Muscle of leg (tissue), 11 donors: ENCODE data around the gene SLC3A2. TPM values are rescaled to one million over a fixed set of nuclear protein-coding genes. Genes with fewer than 3 reads are reported as not detected.
"Not testable (repeated sequence)": the region's sequence is repeated elsewhere in the genome, so short reads cannot be mapped to it uniquely, and the experiment has no call there.

Experiments
- DNase-seq: peaks from one replicate; pipeline ENCODE4 v3.0.0; 2013
- H3K27ac ChIP-seq: one replicate; pipeline ENCODE4 v1.5.1; 2013; ENCODE audit warnings: mild to moderate bottlenecking, low read length, control low read depth
- H3K27me3 ChIP-seq: one replicate; pipeline ENCODE4 v1.6.1; 2013; ENCODE audit warnings: low read length; ENCODE audit not compliant: control insufficient read depth, insufficient read depth
- H3K36me3 ChIP-seq: one replicate; pipeline ENCODE4 v1.6.1; 2013; ENCODE audit warnings: low read length; ENCODE audit not compliant: control insufficient read depth, insufficient read depth
- H3K4me1 ChIP-seq: one replicate; pipeline ENCODE4 v1.6.1; 2013; ENCODE audit warnings: low read length; ENCODE audit not compliant: control insufficient read depth, insufficient read depth
- H3K4me3 ChIP-seq: one replicate; pipeline ENCODE4 v1.5.1; 2013; ENCODE audit warnings: low read length, control low read depth
- H3K9me3 ChIP-seq: replicated peaks from 2 replicates; pipeline ENCODE4 v1.6.1; 2013; ENCODE audit warnings: low read depth, low read length; ENCODE audit not compliant: control insufficient read depth
- WGBS: methylation state at CpG from one replicate; pipeline ENCODE4 v1.1.5; 2013; ENCODE audit warnings: missing lambda C conversion rate; ENCODE audit not compliant: insufficient coverage; 5-methylcytosine and 5-hydroxymethylcytosine counted together
- polyA plus RNA-seq, 8 donors: library from polyadenylated mRNA; unstranded; fragments of 120-200 nt; gene quantifications; one replicate each; pipeline versions ENCODE4 v1.2.1 to v1.2.3, GENCODE V29; 2013; ENCODE audit warnings: inconsistent platforms in 1 of 8, low replicate concordance in 1 of 8; ENCODE audit not compliant: insufficient read length in 8 of 8, insufficient read depth in 1 of 8
- total RNA-seq: library from RNA; stranded (reverse); fragments of 120-200 nt; gene quantifications from one replicate; pipeline ENCODE4 v1.2.4, GENCODE V29; 2013

Gene SLC3A2
- total and polyA plus RNA-seq, 9 donors = 38.1 to 55.4 (median 43.0) TPM

GRCh38 chr11:62858201-62858600 is 22.5 kb upstream of the SLC3A2 start:
- Histone ChIP-seq H3K4me1 (peaks cover 14% of the 10 kb centered on the region), H3K4me3 (no peak overlapping the region), H3K9me3 (no peaks in the 10 kb centered on the region), H3K27me3 (no peaks in the 10 kb centered on the region), H3K36me3 (peaks cover 15% of the 10 kb centered on the region), H3K27ac (no peak overlapping the region)
- DNase-seq = no peak
- 51% methylated on average over 6 of the region's 7 CpGs for WGBS

DNA sequence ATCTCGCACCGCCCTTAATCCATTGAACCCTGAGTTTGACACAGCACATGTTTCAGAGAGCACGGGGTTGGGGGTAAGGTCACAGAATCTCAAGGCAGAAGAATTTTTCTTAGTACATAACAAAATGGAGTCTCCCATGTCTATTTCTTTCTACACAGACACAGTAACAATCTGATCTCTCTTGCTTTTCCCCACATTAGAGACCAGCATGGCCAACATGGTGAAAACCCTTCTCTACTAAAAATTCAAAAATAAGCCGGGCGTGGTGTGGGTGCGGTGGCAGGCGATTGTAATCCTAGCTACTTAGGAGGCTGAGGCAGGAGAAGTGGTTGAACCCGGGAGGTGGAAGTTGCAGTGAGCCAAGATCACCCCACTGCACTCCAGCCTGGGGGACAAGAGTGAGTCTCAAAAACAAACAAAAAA is 21.4 kb upstream of the SLC3A2 start:
- not testable (repeated sequence) for H3K4me1 ChIP-seq, H3K36me3 ChIP-seq, H3K27ac ChIP-seq, H3K27me3 ChIP-seq, H3K9me3 ChIP-seq, H3K4me3 ChIP-seq, DNase-seq
- WGBS = no CpG with 5 or more reads among the region's 8 CpGs

DNA sequence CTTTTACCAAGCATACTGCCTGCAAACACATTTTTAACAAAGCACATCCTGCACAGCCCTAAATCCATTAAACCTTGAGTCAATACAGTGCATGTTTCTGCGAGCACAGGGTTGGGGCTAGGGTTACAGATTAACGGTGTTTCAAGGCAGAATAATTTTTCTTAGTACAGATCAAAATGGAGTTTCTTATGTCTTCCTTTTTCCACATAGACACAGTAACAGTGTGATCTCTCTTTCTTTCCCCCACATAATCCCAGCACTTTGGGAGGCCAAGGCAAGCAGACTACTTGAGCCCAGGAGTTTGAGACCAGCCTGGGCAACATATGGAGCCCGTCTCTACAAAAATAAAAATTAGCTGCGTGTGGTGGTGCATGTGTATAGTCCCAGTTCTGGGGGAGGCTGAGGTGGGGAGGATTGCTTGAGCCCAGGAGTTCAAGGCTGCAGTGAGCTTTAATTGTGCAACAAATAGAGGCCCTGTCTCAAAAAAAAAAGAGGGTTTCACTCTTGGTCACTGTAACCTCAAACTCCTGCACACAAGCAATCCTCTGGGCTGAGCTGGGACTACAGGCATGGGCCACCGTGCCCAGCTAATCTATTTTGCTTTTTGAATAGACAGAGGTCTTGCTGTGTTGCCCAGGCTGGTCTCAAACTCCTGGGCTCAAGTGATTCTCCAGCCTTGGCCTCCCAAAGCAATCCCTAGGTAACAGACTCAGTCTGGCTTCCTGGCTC is 19.7 kb upstream of the SLC3A2 start:
- Histone ChIP-seq H3K9me3 (no peaks in the 10 kb centered on the region), H3K36me3 (no peaks in the 10 kb centered on the region), H3K27me3 (no peaks in the 10 kb centered on the region), H3K4me1 (peaks cover 6% of the 10 kb centered on the region), H3K27ac (no peak overlapping the region), H3K4me3 (no peak overlapping the region)
- WGBS = 73% methylated on average over 2 of the region's 5 CpGs
- no peak for DNase-seq

DNA sequence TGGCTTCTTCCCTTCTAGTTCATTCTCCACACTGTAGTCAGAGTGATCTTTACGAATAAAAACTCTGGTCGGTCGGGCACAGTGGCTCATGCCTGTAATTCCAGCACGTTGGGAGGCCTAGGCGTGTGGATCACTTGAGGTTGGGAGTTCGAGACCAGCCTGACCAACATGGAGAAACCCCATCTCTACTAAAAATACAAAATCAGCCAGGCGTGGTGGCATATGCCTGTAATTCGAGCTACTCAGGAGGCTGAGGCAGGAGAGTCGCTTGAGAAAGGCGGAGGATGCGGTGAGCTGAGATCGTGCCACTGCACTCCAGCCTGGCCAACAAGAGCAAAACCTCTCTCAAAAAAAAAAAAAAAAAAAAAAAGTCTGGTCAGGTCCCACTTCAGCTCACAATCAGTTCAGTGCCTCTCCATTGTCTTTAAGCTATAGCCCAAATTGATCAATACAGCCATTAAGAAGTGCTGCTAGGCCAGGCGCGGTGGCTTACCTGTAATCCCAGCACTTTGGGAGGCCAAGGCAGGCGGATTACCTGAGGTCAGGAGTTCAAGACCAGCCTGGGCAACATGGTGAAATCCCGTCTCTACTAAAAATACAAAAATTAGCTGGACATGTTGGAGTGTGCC is 19.0 kb upstream of the SLC3A2 start:
- not testable (repeated sequence) for H3K9me3 ChIP-seq, H3K27ac ChIP-seq, H3K27me3 ChIP-seq, H3K4me1 ChIP-seq, H3K36me3 ChIP-seq, DNase-seq, H3K4me3 ChIP-seq
- WGBS = 80% methylated on average over 14 of the region's 16 CpGs

- Histone ChIP-seq H3K27ac (no peak overlapping the region), H3K36me3 (no peaks in the 10 kb centered on the region), H3K27me3 (no peaks in the 10 kb centered on the region), H3K4me1 (no peaks in the 10 kb centered on the region), H3K9me3 (no peaks in the 10 kb centered on the region), H3K4me3 (no peak overlapping the region)
- WGBS = no CpG with 5 or more reads among the region's 4 CpGs
- DNase-seq = no peak
These were observed 16.9 kb upstream of the SLC3A2 start for GRCh38 chr11:62863687-62864335.

DNA sequence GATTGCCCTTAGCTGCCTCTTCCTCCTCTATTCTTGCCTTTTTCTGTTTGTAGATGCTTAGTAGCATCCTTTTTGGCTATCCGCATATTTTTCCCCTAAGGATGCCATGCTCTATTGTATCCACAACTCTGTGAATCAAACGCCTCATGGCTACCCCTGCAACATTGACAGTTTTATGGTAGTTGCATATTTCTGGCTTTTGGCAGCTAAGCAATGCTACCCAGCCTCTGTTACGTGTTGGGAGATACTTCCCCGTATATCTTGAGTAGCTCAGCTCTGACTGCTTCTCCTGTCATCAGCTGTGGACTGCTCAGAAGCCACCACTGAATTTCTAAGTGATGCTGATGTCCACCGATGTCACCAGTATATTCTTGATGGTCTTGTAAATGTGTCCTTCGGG is 15.1 kb upstream of the SLC3A2 start:
- no peak for DNase-seq
- no peaks in the 10 kb centered on the region for H3K27me3 ChIP-seq
- no peaks in the 10 kb centered on the region for H3K36me3 ChIP-seq
- no peaks in the 10 kb centered on the region for H3K9me3 ChIP-seq
- no peak overlapping the region for H3K27ac ChIP-seq
- 79% methylated on average over 2 of the region's 6 CpGs for WGBS
- no peaks in the 10 kb centered on the region for H3K4me1 ChIP-seq
- no peak overlapping the region for H3K4me3 ChIP-seq

DNA sequence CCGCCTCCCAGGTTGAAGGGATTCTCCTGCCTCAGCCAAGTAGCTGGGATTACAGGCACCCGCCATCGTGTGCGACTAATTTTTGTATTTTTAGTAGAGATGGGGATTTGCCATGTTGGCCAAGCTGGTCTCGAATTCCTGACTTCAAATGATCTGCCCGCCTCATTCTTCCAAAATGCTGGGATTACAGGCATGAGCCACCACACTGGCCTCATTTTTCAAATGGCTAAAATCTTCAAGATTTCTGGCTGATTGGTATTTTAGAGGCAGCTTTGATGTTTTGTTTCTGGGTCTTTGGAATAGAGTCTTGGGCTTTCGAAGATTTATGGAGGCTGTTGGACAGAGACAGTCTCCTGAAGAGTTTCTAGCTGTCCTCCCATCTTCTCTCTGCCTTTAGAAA is 5.8 kb upstream of the SLC3A2 start:
- Histone ChIP-seq H3K27me3 (no peaks in the 10 kb centered on the region), H3K4me3 (no peak overlapping the region), H3K27ac (no peak overlapping the region), H3K4me1 (peaks cover 8% of the 10 kb centered on the region), H3K36me3 (no peaks in the 10 kb centered on the region), H3K9me3 (no peaks in the 10 kb centered on the region)
- WGBS = no CpG with 5 or more reads among the region's 7 CpGs
- no peak for DNase-seq

- Histone ChIP-seq H3K36me3 (no peaks in the 10 kb centered on the region), H3K27ac (no peak overlapping the region), H3K27me3 (no peaks in the 10 kb centered on the region), H3K4me1 (peaks cover 16% of the 10 kb centered on the region), H3K4me3 (no peak overlapping the region), H3K9me3 (no peaks in the 10 kb centered on the region)
- WGBS = 76% methylated on average over 5 of the region's 7 CpGs
- DNase-seq = no peak
These were observed 4.8 kb upstream of the SLC3A2 start for GRCh38 chr11:62875698-62876478.

DNA sequence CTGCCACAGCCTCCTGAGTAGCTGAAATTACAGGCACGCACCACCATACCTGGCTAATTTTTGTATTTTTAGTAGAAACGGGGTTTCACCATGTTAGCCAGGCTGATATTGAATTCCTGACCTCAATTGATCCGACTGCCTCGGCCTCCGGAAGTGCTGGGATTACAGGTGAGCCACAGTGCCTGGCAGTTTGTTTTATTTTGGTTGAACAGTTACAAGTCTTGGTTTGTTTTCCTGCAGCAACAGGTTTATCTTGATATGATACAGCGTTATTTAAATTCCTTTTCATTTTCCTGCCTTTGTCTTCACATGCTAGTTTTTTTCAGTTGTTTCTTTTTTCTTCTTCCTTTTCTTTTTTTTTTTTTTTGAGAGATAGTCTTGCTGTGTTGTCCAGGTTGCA is 4.0 kb upstream of the SLC3A2 start:
- H3K27ac ChIP-seq = no peak overlapping the region
- no peaks in the 10 kb centered on the region for H3K27me3 ChIP-seq
- WGBS = 92% methylated on average over 4 of the region's 6 CpGs
- H3K36me3 ChIP-seq = no peaks in the 10 kb centered on the region
- no peak for DNase-seq
- no peak overlapping the region for H3K4me3 ChIP-seq
- H3K4me1 ChIP-seq = peaks cover 17% of the 10 kb centered on the region
- H3K9me3 ChIP-seq = no peaks in the 10 kb centered on the region
